Keratinocyte (primary cell): Measurements from ENCODE around the gene SYT12. TPM values are rescaled to one million over a fixed set of nuclear protein-coding genes. Genes with fewer than 3 reads are reported as not detected.

ENCODE experiments used
- DNase-seq: peaks from one replicate; pipeline ENCODE4 v3.0.0-alpha.2; 2011; ENCODE audit warnings: low read depth, missing footprints, low spot score
- FAIRE-seq: peaks from 2 replicates; lab custom pipeline; 2011; peaks lifted over from hg19 to GRCh38; lab: Jason Lieb, UNC
- H2AFZ ChIP-seq: 2 replicates; pipeline ENCODE4 v1.6.0; 2012; ENCODE audit warnings: low read length, control low read depth, inconsistent platforms; ENCODE audit not compliant: control insufficient read depth
- H3K27ac ChIP-seq: 2 replicates; pipeline ENCODE4 v1.5.1; 2011; ENCODE audit warnings: low read length; ENCODE audit not compliant: control insufficient read depth, insufficient read depth
- H3K27me3 ChIP-seq: 3 replicates; pipeline ENCODE4 v1.6.0; 2011; ENCODE audit warnings: low read length; ENCODE audit not compliant: control insufficient read depth, insufficient read depth; ENCODE audit errors: extremely low read depth
- H3K36me3 ChIP-seq, 2 experiments: 2 replicates in 1 of 2; 3 replicates in 1 of 2; pipeline ENCODE4 v1.5.1; 2011; ENCODE audit warnings: low read length in 2 of 2, mild to moderate bottlenecking in 1 of 2; ENCODE audit not compliant: control insufficient read depth in 2 of 2, insufficient read depth in 2 of 2; ENCODE audit errors: extremely low read depth in 1 of 2
- H3K4me1 ChIP-seq: 3 replicates; pipeline ENCODE4 v1.5.1; 2011; ENCODE audit warnings: low read length; ENCODE audit not compliant: control insufficient read depth, insufficient read depth; ENCODE audit errors: extremely low read depth
- H3K4me2 ChIP-seq: 3 replicates; pipeline ENCODE4 v1.6.0; 2011; ENCODE audit warnings: low read depth, low read length; ENCODE audit not compliant: control insufficient read depth, insufficient read depth; ENCODE audit errors: extremely low read depth
- H3K4me3 ChIP-seq, 3 experiments: fragments of 200-600 bp in 1 of 3; sonication (generic) in 1 of 3; 2 replicates in 2 of 3; 3 replicates in 1 of 3; pipeline ENCODE4 v1.5.1; 2011 to 2016; ENCODE audit warnings: low read length in 3 of 3, mild to moderate bottlenecking in 3 of 3, control low read depth in 2 of 3, inconsistent platforms in 1 of 3, low read depth in 1 of 3, mixed read lengths in 1 of 3, mixed run types in 1 of 3, moderate library complexity in 1 of 3; ENCODE audit not compliant: control insufficient read depth in 2 of 3, insufficient read depth in 2 of 3; ENCODE audit errors: extremely low read depth in 1 of 3
- H3K79me2 ChIP-seq: 2 replicates; pipeline ENCODE4 v1.6.0; 2012; ENCODE audit warnings: low read length; ENCODE audit not compliant: control insufficient read depth, insufficient read depth
- H3K9ac ChIP-seq: 3 replicates; pipeline ENCODE4 v1.6.0; 2011; ENCODE audit warnings: low read length; ENCODE audit not compliant: control insufficient read depth, insufficient read depth; ENCODE audit errors: extremely low read depth
- H3K9me1 ChIP-seq: 3 replicates; pipeline ENCODE4 v1.6.0; 2011; ENCODE audit warnings: low read length; ENCODE audit not compliant: control insufficient read depth, insufficient read depth; ENCODE audit errors: extremely low read depth
- H3K9me3 ChIP-seq: 2 replicates; pipeline ENCODE4 v1.5.1; 2012; ENCODE audit warnings: low read depth, low read length; ENCODE audit not compliant: control insufficient read depth
- H4K20me1 ChIP-seq: 3 replicates; pipeline ENCODE4 v1.6.0; 2011; ENCODE audit warnings: low read length; ENCODE audit not compliant: control insufficient read depth, insufficient read depth; ENCODE audit errors: extremely low read depth
- EZH2 ChIP-seq: IDR thresholded peaks from one replicate; pipeline ENCODE4 v1.6.1; 2012; ENCODE audit warnings: inconsistent platforms, mild to moderate bottlenecking, low read length, moderate library complexity
- dilution Hi-C: fragments of 300-500 bp; cut with MboI; formaldehyde crosslinking; loops from one replicate; pipeline ENCODE4 v1.7.0; 2020; ENCODE audit warnings: low sequenced_read_pairs; ENCODE audit not compliant: extremely low pct_ligation_motif_present
- polyA plus RNA-seq, 5 experiments: library from polyadenylated mRNA; depleted of rRNA in 3 of 5; stranded (reverse) in 3 of 5; stranded (forward) in 1 of 5; unstranded in 1 of 5; fragments of >200 nt; gene quantifications; 1 replicate in 1 of 5; 2 replicates in 3 of 5; 3 replicates in 1 of 5; pipeline versions ENCODE4 v1.2.1 to v1.2.3, GENCODE V29; 2011 to 2012; ENCODE audit warnings: missing spikeins in 2 of 5, low read depth in 1 of 5, low replicate concordance in 1 of 5
- TF ChIP-seq, protein P1 (sequence below), 3 experiments: IDR thresholded peaks in 1 of 3; conservative IDR thresholded peaks in 1 of 3; optimal IDR thresholded peaks in 1 of 3; 2 replicates in 2 of 3; 3 replicates in 1 of 3; pipeline versions ENCODE3 to v1.5.1; 2011; ENCODE audit warnings: low read length in 3 of 3, mild to moderate bottlenecking in 3 of 3, moderate library complexity in 2 of 3, control low read depth in 1 of 3, inconsistent platforms in 1 of 3; ENCODE audit not compliant: insufficient read depth in 2 of 3; ENCODE audit errors: extremely low read depth in 1 of 3

SYT12 gene
- polyA plus RNA-seq, 1 donor (not counting 4 experiments of a cell fraction or from before 2014, with no cell fraction given), result 0.05 TPM

GRCh38 chr11:67051180-67051893, 28.4 kb downstream of the SYT12 start:
- H3K4me2 ChIP-seq, result no peak overlapping the region
- no peaks in the 10 kb centered on the region for H3K36me3 ChIP-seq
- H3K4me1 ChIP-seq, result peaks cover 28% of the 10 kb centered on the region
- H3K27me3 ChIP-seq, result no peaks in the 10 kb centered on the region
- no peaks in the 10 kb centered on the region for H3K9me1 ChIP-seq
- DNase-seq (no peak), FAIRE-seq (no peak)
- no peak overlapping the region for H3K27ac ChIP-seq
- H3K9me3 ChIP-seq, result no peaks in the 10 kb centered on the region
- no peak overlapping the region for H2AFZ ChIP-seq
- no peaks in the 10 kb centered on the region for H3K79me2 ChIP-seq
- TF ChIP-seq, protein P1, sequence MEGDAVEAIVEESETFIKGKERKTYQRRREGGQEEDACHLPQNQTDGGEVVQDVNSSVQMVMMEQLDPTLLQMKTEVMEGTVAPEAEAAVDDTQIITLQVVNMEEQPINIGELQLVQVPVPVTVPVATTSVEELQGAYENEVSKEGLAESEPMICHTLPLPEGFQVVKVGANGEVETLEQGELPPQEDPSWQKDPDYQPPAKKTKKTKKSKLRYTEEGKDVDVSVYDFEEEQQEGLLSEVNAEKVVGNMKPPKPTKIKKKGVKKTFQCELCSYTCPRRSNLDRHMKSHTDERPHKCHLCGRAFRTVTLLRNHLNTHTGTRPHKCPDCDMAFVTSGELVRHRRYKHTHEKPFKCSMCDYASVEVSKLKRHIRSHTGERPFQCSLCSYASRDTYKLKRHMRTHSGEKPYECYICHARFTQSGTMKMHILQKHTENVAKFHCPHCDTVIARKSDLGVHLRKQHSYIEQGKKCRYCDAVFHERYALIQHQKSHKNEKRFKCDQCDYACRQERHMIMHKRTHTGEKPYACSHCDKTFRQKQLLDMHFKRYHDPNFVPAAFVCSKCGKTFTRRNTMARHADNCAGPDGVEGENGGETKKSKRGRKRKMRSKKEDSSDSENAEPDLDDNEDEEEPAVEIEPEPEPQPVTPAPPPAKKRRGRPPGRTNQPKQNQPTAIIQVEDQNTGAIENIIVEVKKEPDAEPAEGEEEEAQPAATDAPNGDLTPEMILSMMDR (optimal IDR thresholded peaks at IDR 0.05 in 1 of 3, IDR thresholded peaks at IDR 0.05 in 1 of 3, conservative IDR thresholded peaks at IDR 0.05 in 1 of 3; ENCODE audit: extremely low read depth in 1 of 3, insufficient read depth in 2 of 3, low read length in 3 of 3), result no peak
- no peak for TF ChIP-seq EZH2
- dilution Hi-C loops, result no loop called here
- H3K4me3 ChIP-seq, result no peak overlapping the region
- no peak overlapping the region for H3K9ac ChIP-seq
- no peaks in the 10 kb centered on the region for H4K20me1 ChIP-seq

GRCh38 chr11:67051945-67052488, 29.1 kb downstream of the SYT12 start:
- no peak overlapping the region for H3K27ac ChIP-seq

More at GRCh38 chr11:67051945-67052488, 29.1 kb downstream of the SYT12 start:
- Histone ChIP-seq H3K4me1 (peaks cover 29% of the 10 kb centered on the region), H3K27me3 (no peaks in the 10 kb centered on the region), H3K79me2 (peaks cover 3% of the 10 kb centered on the region), H3K9me1 (no peaks in the 10 kb centered on the region), H3K4me3 (no peak overlapping the region), H3K9ac (no peak overlapping the region), H3K4me2 (no peak overlapping the region), H2AFZ (no peak overlapping the region), H4K20me1 (no peaks in the 10 kb centered on the region), H3K9me3 (no peaks in the 10 kb centered on the region), H3K36me3 (no peaks in the 10 kb centered on the region)
- FAIRE-seq (no peak), DNase-seq (no peak)
- dilution Hi-C loops, result no loop called here
- TF ChIP-seq EZH2, result no peak
- TF ChIP-seq, protein P1 (optimal IDR thresholded peaks at IDR 0.05 in 1 of 3, IDR thresholded peaks at IDR 0.05 in 1 of 3, conservative IDR thresholded peaks at IDR 0.05 in 1 of 3; ENCODE audit: extremely low read depth in 1 of 3, insufficient read depth in 2 of 3, low read length in 3 of 3), result no peak
